WTC11 (cell line): ENCODE data around the gene BLOC1S1. TPM values are rescaled to one million over a fixed set of nuclear protein-coding genes. Genes with fewer than 3 reads are reported as not detected.

Source experiments
- AFF4 ChIP-seq: sonication (generic); formaldehyde crosslinking; IDR thresholded peaks from 2 replicates; pipeline ENCODE4 v1.8.1; 2023; ENCODE audit warnings: mild to moderate bottlenecking, missing genetic modification reagents, borderline replicate concordance
- ATF1 ChIP-seq: sonication (generic); formaldehyde crosslinking; IDR thresholded peaks from 2 replicates; pipeline ENCODE4 v1.8.1; 2023; ENCODE audit warnings: mild to moderate bottlenecking, moderate library complexity, missing genetic modification reagents
- ATF2 ChIP-seq: sonication (generic); formaldehyde crosslinking; IDR thresholded peaks from 2 replicates; pipeline ENCODE4 v1.8.1; 2022; ENCODE audit warnings: low read depth, missing genetic modification reagents, borderline replicate concordance
- CBFB ChIP-seq: sonication (generic); formaldehyde crosslinking; IDR thresholded peaks from 2 replicates; pipeline ENCODE4 v1.8.1; 2022; ENCODE audit warnings: mild to moderate bottlenecking, low read depth, missing genetic modification reagents
- CREM ChIP-seq: sonication (generic); formaldehyde crosslinking; IDR thresholded peaks from 2 replicates; pipeline ENCODE4 v1.8.1; 2022; ENCODE audit warnings: mild to moderate bottlenecking, missing genetic modification reagents, moderate library complexity
- ESRRA ChIP-seq: sonication (generic); formaldehyde crosslinking; IDR thresholded peaks from 2 replicates; pipeline ENCODE4 v1.8.1; 2022; ENCODE audit warnings: mild to moderate bottlenecking, missing genetic modification reagents, borderline replicate concordance
- FOXK1 ChIP-seq: sonication (generic); formaldehyde crosslinking; IDR thresholded peaks from 2 replicates; pipeline ENCODE4 v1.8.0; 2022; ENCODE audit warnings: mild to moderate bottlenecking, moderate library complexity, missing genetic modification reagents
- FOXP1 ChIP-seq: sonication (generic); formaldehyde crosslinking; IDR thresholded peaks from 2 replicates; pipeline ENCODE4 v1.8.0; 2022; ENCODE audit warnings: missing genetic modification reagents, mild to moderate bottlenecking, moderate library complexity, borderline replicate concordance
- KAT7 ChIP-seq: sonication (generic); formaldehyde crosslinking; IDR thresholded peaks from 2 replicates; pipeline ENCODE4 v1.8.1; 2023; ENCODE audit warnings: missing genetic modification reagents, mild to moderate bottlenecking, borderline replicate concordance
- MAX ChIP-seq: sonication (generic); formaldehyde crosslinking; IDR thresholded peaks from 2 replicates; pipeline ENCODE4 v1.8.0; 2022; ENCODE audit warnings: mild to moderate bottlenecking, missing genetic modification reagents
- MXD4 ChIP-seq: fragments of 250-450 bp; sonication (Bioruptor Pico); IDR thresholded peaks from 2 replicates; pipeline ENCODE4 v1.8.0; 2021; ENCODE audit warnings: mild to moderate bottlenecking, moderate library complexity, borderline replicate concordance
- NFATC4 ChIP-seq: fragments of 250-450 bp; sonication (Bioruptor Pico); IDR thresholded peaks from 2 replicates; pipeline ENCODE4 v1.9.0; 2021; ENCODE audit warnings: mild to moderate bottlenecking
- OVOL2 ChIP-seq: fragments of 250-450 bp; sonication (Bioruptor Pico); IDR thresholded peaks from 2 replicates; pipeline ENCODE4 v1.9.0; 2021; ENCODE audit warnings: mild to moderate bottlenecking, borderline replicate concordance
- RORB ChIP-seq: fragments of 250-450 bp; sonication (Bioruptor Pico); IDR thresholded peaks from 2 replicates; pipeline ENCODE4 v1.9.0; 2021; ENCODE audit warnings: mild to moderate bottlenecking
- USF2 ChIP-seq: sonication (generic); formaldehyde crosslinking; IDR thresholded peaks from 2 replicates; pipeline ENCODE4 v1.8.1; 2023; ENCODE audit warnings: mild to moderate bottlenecking, missing genetic modification reagents, moderate library complexity
- ZBTB21 ChIP-seq: sonication (generic); formaldehyde crosslinking; IDR thresholded peaks from 2 replicates; pipeline ENCODE4 v1.8.1; 2023; ENCODE audit warnings: mild to moderate bottlenecking, missing genetic modification reagents, borderline replicate concordance
- ZNF138 ChIP-seq: sonication (generic); formaldehyde crosslinking; conservative IDR thresholded peaks from 2 replicates; pipeline ENCODE4 v1.8.1; 2022; ENCODE audit warnings: mild to moderate bottlenecking, moderate library complexity, missing genetic modification reagents
- ZNF219 ChIP-seq: sonication (generic); formaldehyde crosslinking; IDR thresholded peaks from 2 replicates; pipeline ENCODE4 v1.8.0; 2023; ENCODE audit warnings: missing genetic modification reagents, mild to moderate bottlenecking, borderline replicate concordance
- ZNF396 ChIP-seq: fragments of 250-450 bp; sonication (Bioruptor Pico); IDR thresholded peaks from 2 replicates; pipeline ENCODE4 v1.8.0; 2021; ENCODE audit warnings: mild to moderate bottlenecking, moderate library complexity, borderline replicate concordance
- ZNF416 ChIP-seq: fragments of 250-450 bp; sonication (Bioruptor Pico); IDR thresholded peaks from 2 replicates; pipeline ENCODE4 v1.9.0; 2021; ENCODE audit warnings: mild to moderate bottlenecking, inconsistent platforms
- ZNF671 ChIP-seq: fragments of 250-450 bp; sonication (Bioruptor Pico); IDR thresholded peaks from 2 replicates; pipeline ENCODE4 v1.8.0; 2021; ENCODE audit warnings: mild to moderate bottlenecking
- total RNA-seq: library from RNA; stranded (reverse); gene quantifications from 3 replicates; pipeline ENCODE4 v1.2.3, GENCODE V29; 2021
- TF ChIP-seq, protein P1 (sequence below): sonication (generic); formaldehyde crosslinking; IDR thresholded peaks from 2 replicates; pipeline ENCODE4 v1.8.1; 2023; ENCODE audit warnings: mild to moderate bottlenecking, missing genetic modification reagents
- TF ChIP-seq, protein P2 (sequence below): fragments of 200-600 bp; IDR thresholded peaks from 2 replicates; pipeline ENCODE4 v1.8.0; 2022; ENCODE audit warnings: antibody characterized with exemption
- TF ChIP-seq, protein P3 (sequence below): sonication (generic); formaldehyde crosslinking; IDR thresholded peaks from 2 replicates; pipeline ENCODE4 v1.8.0; 2023; ENCODE audit warnings: missing genetic modification reagents
- TF ChIP-seq, protein P4 (sequence below): fragments of 250-450 bp; sonication (Bioruptor Pico); IDR thresholded peaks from 2 replicates; pipeline ENCODE4 v1.9.0; 2021; ENCODE audit warnings: moderate library complexity, mild to moderate bottlenecking, inconsistent platforms, borderline replicate concordance

BLOC1S1 gene
- total RNA-seq, 1 experiment from 2014 or later = 81.9 TPM

- TF ChIP-seq, protein P1, sequence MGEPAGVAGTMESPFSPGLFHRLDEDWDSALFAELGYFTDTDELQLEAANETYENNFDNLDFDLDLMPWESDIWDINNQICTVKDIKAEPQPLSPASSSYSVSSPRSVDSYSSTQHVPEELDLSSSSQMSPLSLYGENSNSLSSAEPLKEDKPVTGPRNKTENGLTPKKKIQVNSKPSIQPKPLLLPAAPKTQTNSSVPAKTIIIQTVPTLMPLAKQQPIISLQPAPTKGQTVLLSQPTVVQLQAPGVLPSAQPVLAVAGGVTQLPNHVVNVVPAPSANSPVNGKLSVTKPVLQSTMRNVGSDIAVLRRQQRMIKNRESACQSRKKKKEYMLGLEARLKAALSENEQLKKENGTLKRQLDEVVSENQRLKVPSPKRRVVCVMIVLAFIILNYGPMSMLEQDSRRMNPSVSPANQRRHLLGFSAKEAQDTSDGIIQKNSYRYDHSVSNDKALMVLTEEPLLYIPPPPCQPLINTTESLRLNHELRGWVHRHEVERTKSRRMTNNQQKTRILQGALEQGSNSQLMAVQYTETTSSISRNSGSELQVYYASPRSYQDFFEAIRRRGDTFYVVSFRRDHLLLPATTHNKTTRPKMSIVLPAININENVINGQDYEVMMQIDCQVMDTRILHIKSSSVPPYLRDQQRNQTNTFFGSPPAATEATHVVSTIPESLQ = no peak
- TF ChIP-seq AFF4 (CRISPR knock-in tag) (no peak), ATF2 (CRISPR knock-in tag) (no peak), MXD4 (CRISPR knock-in tag) (no peak), RORB (CRISPR knock-in tag) (no peak), OVOL2 (CRISPR knock-in tag) (no peak), ESRRA (CRISPR knock-in tag) (peak; percentile 69; the same call in 1 of the 2 replicates), CREM (CRISPR knock-in tag) (no peak), KAT7 (CRISPR knock-in tag) (peak; percentile 93; the same call in 1 of the 2 replicates), ZNF416 (CRISPR knock-in tag) (no peak), ATF1 (CRISPR knock-in tag) (0 out of 2 replicates have a peak, but pooled peaks have one; percentile 34), FOXP1 (CRISPR knock-in tag) (peak; percentile 57), ZNF138 (no peak), NFATC4 (no peak), CBFB (CRISPR knock-in tag) (no peak), USF2 (CRISPR knock-in tag) (peak; percentile 100), ZNF396 (CRISPR knock-in tag) (no peak), ZNF219 (CRISPR knock-in tag) (no peak), FOXK1 (CRISPR knock-in tag) (peak; percentile 70; the same call in 1 of the 2 replicates), MAX (CRISPR knock-in tag) (peak; percentile 88), ZNF671 (CRISPR knock-in tag) (no peak), ZBTB21 (CRISPR knock-in tag) (no peak)
- TF ChIP-seq, protein P2, sequence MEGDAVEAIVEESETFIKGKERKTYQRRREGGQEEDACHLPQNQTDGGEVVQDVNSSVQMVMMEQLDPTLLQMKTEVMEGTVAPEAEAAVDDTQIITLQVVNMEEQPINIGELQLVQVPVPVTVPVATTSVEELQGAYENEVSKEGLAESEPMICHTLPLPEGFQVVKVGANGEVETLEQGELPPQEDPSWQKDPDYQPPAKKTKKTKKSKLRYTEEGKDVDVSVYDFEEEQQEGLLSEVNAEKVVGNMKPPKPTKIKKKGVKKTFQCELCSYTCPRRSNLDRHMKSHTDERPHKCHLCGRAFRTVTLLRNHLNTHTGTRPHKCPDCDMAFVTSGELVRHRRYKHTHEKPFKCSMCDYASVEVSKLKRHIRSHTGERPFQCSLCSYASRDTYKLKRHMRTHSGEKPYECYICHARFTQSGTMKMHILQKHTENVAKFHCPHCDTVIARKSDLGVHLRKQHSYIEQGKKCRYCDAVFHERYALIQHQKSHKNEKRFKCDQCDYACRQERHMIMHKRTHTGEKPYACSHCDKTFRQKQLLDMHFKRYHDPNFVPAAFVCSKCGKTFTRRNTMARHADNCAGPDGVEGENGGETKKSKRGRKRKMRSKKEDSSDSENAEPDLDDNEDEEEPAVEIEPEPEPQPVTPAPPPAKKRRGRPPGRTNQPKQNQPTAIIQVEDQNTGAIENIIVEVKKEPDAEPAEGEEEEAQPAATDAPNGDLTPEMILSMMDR = no peak
- TF ChIP-seq, protein P3, sequence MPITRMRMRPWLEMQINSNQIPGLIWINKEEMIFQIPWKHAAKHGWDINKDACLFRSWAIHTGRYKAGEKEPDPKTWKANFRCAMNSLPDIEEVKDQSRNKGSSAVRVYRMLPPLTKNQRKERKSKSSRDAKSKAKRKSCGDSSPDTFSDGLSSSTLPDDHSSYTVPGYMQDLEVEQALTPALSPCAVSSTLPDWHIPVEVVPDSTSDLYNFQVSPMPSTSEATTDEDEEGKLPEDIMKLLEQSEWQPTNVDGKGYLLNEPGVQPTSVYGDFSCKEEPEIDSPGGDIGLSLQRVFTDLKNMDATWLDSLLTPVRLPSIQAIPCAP (CRISPR knock-in tag) = no peak
- TF ChIP-seq, protein P4, sequence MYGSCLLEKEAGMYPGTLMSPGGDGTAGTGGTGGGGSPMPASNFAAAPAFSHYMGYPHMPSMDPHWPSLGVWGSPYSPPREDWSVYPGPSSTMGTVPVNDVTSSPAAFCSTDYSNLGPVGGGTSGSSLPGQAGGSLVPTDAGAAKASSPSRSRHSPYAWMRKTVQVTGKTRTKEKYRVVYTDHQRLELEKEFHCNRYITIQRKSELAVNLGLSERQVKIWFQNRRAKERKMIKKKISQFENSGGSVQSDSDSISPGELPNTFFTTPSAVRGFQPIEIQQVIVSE (CRISPR knock-in tag) = no peak
Measured at GRCh38 chr12:55715833-55716581, at the start of gene BLOC1S1 (continued).
